Osteocyte (in vitro differentiated cells): ENCODE results near the gene SYCN. TPM values are rescaled to one million over a fixed set of nuclear protein-coding genes. Genes with fewer than 3 reads are reported as not detected.

Experiments
- DNase-seq: peaks from one replicate; pipeline ENCODE4 v3.0.0; 2021; ENCODE audit warnings: mixed read lengths; ENCODE audit not compliant: unreplicated experiment; ENCODE audit errors: extremely low spot score
- H3K27ac Mint-ChIP-seq: one replicate; pipeline ENCODE4 v1.8.0; 2021; ENCODE audit warnings: mild to moderate bottlenecking, mixed read lengths; ENCODE audit not compliant: unreplicated experiment
- H3K27me3 Mint-ChIP-seq: one replicate; pipeline ENCODE4 v1.8.0; 2021; ENCODE audit warnings: mixed read lengths; ENCODE audit not compliant: unreplicated experiment
- H3K36me3 Mint-ChIP-seq: one replicate; pipeline ENCODE4 v1.8.0; 2021; ENCODE audit warnings: mixed read lengths; ENCODE audit not compliant: unreplicated experiment
- H3K4me1 Mint-ChIP-seq: one replicate; pipeline ENCODE4 v1.8.0; 2021; ENCODE audit warnings: mixed read lengths; ENCODE audit not compliant: unreplicated experiment
- H3K4me3 Mint-ChIP-seq: one replicate; pipeline ENCODE4 v1.8.0; 2021; ENCODE audit warnings: mild to moderate bottlenecking, moderate library complexity, mixed read lengths; ENCODE audit not compliant: unreplicated experiment
- H3K9me3 Mint-ChIP-seq: one replicate; pipeline ENCODE4 v1.8.0; 2021; ENCODE audit warnings: mixed read lengths; ENCODE audit not compliant: unreplicated experiment
- total RNA-seq: library from RNA; stranded (reverse); gene quantifications from 2 replicates; pipeline ENCODE4 v1.2.1, GENCODE V29; 2021
- TF ChIP-seq, protein P1 (sequence below): fragments of 200-600 bp; sonication (generic); IDR thresholded peaks from 2 replicates; pipeline ENCODE4 v1.5.0; 2021; ENCODE audit warnings: antibody characterized with exemption, mild to moderate bottlenecking, moderate library complexity

Gene SYCN
- total RNA-seq, 1 donor from 2014 or later: not detected

DNA sequence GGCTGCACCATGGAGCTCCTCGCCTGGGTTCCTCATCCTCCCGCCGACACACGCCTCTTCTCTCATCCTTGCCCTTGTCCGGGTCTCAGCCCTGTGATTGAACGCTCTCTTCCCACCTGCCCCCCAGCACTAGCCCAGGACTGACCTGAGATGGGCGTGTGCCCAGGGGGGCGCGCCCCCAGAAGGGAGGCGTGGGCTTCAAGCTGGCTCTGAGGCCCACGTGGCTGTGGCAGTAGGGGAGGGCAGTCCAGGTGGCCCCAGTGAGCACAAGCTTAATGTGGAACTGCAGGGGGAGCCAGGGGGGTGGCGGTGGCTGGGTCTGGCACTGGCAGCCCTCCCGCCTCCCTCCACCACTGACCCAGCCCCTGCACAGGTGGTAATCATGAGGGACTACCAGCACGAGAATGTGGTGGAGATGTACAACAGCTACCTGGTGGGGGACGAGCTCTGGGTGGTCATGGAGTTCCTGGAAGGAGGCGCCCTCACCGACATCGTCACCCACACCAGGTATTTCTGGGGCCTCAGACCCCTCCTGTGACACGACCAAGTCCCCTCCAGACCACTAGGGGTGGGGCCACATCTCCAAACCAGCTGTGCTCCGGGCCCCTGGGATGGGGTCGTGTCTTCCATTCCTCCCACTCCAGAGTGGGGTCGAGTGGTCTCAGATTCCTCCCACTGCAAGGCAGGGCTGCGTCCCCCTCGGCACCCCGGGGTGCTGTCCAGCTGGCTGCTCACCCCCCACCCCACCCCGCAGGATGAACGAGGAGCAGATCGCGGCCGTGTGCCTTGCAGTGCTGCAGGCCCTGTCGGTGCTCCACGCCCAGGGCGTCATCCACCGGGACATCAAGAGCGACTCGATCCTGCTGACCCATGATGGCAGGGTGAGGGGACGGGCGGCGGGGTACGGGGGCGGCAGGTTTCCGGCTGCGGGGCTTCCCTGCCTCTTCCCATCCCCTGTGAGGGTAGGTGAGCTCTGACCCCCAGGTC is 29.2 kb downstream of the SYCN start:
- Mint-ChIP-seq H3K27me3 (no peaks in the 10 kb centered on the region), H3K9me3 (no peaks in the 10 kb centered on the region), H3K36me3 (peaks cover 5% of the 10 kb centered on the region), H3K4me1 (peaks cover 7% of the 10 kb centered on the region), H3K27ac (no peak overlapping the region), H3K4me3 (no peak overlapping the region)
- DNase-seq: no peak
- TF ChIP-seq, protein P1, sequence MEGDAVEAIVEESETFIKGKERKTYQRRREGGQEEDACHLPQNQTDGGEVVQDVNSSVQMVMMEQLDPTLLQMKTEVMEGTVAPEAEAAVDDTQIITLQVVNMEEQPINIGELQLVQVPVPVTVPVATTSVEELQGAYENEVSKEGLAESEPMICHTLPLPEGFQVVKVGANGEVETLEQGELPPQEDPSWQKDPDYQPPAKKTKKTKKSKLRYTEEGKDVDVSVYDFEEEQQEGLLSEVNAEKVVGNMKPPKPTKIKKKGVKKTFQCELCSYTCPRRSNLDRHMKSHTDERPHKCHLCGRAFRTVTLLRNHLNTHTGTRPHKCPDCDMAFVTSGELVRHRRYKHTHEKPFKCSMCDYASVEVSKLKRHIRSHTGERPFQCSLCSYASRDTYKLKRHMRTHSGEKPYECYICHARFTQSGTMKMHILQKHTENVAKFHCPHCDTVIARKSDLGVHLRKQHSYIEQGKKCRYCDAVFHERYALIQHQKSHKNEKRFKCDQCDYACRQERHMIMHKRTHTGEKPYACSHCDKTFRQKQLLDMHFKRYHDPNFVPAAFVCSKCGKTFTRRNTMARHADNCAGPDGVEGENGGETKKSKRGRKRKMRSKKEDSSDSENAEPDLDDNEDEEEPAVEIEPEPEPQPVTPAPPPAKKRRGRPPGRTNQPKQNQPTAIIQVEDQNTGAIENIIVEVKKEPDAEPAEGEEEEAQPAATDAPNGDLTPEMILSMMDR: no peak

DNA sequence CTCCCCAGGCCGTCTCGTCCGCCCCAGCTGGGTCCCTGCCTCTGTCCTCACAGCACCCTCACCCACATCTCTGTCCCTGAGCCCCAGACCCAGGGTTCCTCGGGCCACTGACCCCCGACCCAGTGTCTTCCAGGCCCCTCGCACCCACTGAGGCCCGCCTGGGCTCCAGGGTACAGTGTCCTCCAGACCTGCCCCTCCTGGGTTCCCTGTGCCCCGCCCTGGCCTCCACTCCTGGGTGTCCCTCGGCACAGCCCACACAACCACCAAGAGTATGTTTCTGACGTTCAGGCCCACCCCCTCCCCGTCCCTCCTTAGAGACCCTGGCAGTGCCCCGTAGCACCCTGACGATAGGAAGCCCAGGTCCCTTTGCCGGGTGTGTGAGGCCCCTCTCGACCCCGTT is 29.9 kb downstream of the SYCN start:
- Mint-ChIP-seq H3K27me3 (no peaks in the 10 kb centered on the region), H3K36me3 (peaks cover 5% of the 10 kb centered on the region), H3K4me3 (no peak overlapping the region), H3K9me3 (no peaks in the 10 kb centered on the region), H3K27ac (no peak overlapping the region), H3K4me1 (peaks cover 7% of the 10 kb centered on the region)
- TF ChIP-seq, protein P1: no peak
- DNase-seq: no peak

DNA sequence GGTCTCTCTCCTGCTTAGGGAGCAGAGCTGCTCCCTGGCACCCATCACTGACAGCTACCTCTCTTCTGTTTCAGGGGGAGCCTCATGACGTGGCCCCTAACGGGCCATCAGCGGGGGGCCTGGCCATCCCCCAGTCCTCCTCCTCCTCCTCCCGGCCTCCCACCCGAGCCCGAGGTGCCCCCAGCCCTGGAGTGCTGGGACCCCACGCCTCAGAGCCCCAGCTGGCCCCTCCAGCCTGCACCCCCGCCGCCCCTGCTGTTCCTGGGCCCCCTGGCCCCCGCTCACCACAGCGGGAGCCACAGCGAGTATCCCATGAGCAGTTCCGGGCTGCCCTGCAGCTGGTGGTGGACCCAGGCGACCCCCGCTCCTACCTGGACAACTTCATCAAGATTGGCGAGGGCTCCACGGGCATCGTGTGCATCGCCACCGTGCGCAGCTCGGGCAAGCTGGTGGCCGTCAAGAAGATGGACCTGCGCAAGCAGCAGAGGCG is 30.5 kb downstream of the SYCN start:
- peaks cover 7% of the 10 kb centered on the region for H3K4me1 Mint-ChIP-seq
- TF ChIP-seq, protein P1: no peak
- no peaks in the 10 kb centered on the region for H3K9me3 Mint-ChIP-seq
- H3K27ac Mint-ChIP-seq: no peak overlapping the region
- H3K36me3 Mint-ChIP-seq: peaks cover 3% of the 10 kb centered on the region
- no peaks in the 10 kb centered on the region for H3K27me3 Mint-ChIP-seq
- no peak overlapping the region for H3K4me3 Mint-ChIP-seq
- DNase-seq: no peak

DNA sequence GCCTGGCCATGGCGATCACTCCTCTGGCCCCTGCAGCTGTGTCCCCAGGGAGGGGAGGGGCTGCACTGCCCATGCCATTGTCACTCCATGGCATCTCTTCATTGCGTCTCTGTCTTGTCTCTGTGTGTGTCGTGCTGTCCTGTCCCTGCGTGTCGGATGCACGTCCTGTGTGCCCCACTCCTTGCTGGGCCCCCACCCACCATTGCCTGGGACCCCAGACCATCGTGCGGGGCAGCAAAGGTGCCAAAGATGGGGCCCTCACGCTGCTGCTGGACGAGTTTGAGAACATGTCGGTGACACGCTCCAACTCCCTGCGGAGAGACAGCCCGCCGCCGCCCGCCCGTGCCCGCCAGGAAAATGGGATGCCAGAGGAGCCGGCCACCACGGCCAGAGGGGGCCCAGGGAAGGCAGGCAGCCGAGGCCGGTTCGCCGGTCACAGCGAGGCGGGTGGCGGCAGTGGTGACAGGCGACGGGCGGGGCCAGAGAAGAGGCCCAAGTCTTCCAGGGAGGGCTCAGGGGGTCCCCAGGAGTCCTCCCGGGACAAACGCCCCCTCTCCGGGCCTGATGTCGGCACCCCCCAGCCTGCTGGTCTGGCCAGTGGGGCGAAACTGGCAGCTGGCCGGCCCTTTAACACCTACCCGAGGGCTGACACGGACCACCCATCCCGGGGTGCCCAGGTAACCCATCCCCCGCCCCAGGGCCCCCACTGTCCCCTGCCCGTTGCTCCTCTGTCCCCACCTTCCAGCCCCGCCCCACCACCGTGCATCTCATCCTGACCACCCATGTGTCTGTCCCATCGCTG is 31.2 kb downstream of the SYCN start:
- no peak for DNase-seq
- Mint-ChIP-seq H3K9me3 (no peaks in the 10 kb centered on the region), H3K4me3 (no peak overlapping the region), H3K4me1 (peaks cover 7% of the 10 kb centered on the region), H3K27ac (no peak overlapping the region), H3K27me3 (no peaks in the 10 kb centered on the region), H3K36me3 (peaks cover 3% of the 10 kb centered on the region)
- TF ChIP-seq, protein P1: no peak
